Skin of body (tissue), 2 donors: ENCODE data around the gene PRSS57. TPM values are rescaled to one million over a fixed set of nuclear protein-coding genes. Genes with fewer than 3 reads are reported as not detected.
"Not testable (repeated sequence)": the region's sequence is repeated elsewhere in the genome, so short reads cannot be mapped to it uniquely, and the experiment has no call there.

Experiments
- DNase-seq: peaks from one replicate; lab custom pipeline; 2025; lab: John Stamatoyannopoulos, UW
- total RNA-seq: library from RNA; depleted of rRNA; stranded (reverse); fragments of >200 nt; gene quantifications from one replicate; pipeline ENCODE4 v1.2.3, GENCODE V29; 2014

The PRSS57 gene
- total RNA-seq, 1 donor from 2014 or later: 0.69 TPM

GRCh38 chr19:723247-723646 is 28.0 kb upstream of the PRSS57 start:
- no peak for DNase-seq

GRCh38 chr19:722553-723101 is 27.4 kb upstream of the PRSS57 start:
- DNase-seq: no peak

DNA sequence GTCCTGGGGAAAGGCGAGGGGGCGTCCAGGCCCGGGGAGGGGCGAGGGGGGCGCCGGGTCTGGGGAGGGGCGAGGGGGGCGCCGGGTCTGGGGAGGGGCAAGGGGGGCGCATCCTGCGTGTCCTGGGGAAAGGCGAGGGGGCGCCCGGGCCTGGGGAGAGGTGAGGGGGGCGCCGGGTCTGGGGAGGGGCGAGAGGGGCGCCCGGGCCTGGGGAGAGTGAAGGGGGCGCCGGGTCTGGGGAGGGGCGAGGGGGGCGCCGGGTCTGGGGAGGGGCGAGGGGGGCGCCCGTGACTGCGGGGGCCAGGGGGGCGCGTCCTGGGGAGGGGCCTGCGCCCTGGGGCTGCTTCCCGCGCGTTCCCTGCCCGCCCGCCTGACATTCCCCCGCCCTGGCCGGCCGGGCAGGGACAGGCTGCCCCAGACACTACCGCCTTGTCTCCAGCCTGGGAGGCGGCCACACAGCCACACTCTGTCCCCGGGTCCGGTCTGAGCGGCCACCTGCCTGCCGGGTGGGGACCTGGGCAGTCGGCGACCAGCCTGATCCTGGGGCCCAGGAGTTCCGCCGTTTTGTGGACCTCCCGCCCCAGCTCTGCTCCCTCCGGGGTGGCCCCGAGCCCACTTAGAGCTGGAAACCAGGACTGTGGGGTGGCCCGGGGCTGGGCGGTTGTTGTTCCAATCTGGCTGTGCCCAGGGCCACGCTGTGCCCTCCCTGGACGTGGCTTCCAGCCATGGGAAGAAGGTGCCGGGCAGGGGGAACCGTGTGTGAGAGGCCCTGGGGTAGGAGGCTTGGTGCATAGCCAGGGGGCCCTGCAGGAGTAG is 25.3 kb upstream of the PRSS57 start:
- DNase-seq: no peak

DNA sequence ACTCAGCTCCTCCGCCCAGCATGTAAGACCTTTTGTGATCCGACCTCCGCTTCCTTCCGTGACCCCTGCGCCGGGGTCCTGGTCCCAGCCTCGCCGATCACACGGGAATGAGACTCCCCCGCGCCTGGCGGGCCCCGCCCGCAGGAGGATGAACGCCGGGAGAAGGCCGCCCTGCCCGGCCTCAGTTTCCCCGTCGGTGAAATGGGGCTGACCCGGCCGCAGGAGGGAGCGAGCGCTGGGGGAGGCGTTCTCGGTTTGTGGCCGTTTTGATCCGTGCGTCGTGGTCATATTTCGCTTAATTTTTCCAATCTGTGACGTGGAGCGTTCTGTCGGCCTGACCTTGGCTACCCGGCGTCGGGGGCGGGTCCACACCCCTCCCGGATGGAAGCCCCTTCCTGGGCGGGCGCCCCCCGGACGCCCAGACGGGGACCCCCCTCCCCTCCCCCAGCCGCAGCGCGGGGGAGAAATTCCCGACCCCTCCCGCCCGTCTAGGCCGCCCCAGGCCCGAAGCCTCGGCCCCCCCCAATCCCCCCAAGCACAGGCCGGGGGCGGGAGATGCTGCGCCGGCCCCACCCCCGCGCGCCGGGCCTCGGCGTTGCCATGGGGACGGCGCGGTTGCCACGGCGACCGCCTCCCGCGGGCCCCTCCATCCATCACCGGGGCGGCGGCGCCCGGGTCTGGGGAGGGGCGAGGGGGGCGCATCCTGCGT is 24.5 kb upstream of the PRSS57 start:
- DNase-seq: peak; percentile 19

DNA sequence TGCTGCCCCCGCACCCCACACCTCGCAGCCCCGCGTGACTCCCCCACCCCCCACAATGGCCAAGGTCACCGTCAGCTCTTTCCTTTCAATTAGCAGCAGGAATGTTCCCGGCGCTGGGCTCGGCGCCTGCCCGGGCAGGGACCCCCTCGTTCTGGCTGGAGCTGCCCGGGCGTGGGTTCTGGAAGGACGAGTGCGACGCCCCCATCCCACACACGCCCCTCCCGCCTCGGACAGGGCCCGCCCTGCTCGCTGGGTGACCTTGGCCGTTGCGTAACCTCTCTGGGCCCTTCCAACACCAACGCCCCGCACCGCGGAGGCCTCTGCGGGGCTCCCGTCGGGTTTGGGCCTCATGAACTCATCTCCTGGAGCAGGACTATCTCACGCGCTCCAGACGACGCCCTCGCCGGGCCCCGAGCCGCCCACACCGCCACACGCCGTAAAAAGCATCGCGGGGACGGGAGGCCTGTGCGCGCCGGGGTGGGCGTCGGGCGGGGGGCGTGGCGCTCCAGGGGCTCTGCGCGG is 23.8 kb upstream of the PRSS57 start:
- peak; percentile 60 for DNase-seq

GRCh38 chr19:718251-718951 is 23.1 kb upstream of the PRSS57 start:
- no peak for DNase-seq

DNA sequence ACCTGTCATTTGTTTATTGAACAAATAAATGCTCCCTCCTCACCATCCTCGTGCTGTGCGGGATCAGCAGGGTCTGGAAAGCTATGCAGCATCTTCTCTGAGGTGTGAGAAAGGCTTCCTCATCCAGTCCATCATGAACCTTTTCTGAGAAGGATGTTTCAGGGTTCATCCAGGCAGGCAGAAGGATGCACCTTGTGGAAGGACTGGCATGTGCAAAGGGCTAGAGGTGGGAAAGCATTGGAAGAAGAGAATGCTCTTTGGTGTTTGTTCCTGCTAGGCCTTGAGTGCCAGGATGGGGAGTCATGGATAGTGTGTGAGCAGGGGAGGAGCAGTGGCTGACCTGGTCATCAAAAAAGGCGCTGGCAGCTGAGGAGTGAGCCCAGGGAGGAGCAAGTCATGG is 20.1 kb upstream of the PRSS57 start:
- no peak for DNase-seq

DNA sequence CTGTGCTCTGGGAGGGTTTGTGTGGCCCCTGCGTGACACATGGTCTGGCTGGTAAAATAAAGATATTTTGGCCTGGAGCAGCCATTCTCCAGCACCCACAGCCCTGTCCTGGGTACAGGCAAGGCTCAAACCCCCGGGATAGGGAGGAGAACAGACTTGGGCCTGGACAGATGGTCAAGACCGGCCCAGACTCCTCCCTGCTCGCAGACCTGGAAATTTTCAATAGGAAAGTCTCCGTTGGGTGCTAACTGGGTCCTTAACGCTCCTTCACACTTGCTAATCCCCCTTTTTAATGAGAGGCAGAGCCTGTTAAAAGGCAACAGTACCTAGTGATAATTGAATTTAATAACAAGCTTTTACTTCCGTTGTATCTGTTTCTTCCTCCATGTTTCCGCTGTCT is 16.0 kb upstream of the PRSS57 start:
- DNase-seq: no peak

DNA sequence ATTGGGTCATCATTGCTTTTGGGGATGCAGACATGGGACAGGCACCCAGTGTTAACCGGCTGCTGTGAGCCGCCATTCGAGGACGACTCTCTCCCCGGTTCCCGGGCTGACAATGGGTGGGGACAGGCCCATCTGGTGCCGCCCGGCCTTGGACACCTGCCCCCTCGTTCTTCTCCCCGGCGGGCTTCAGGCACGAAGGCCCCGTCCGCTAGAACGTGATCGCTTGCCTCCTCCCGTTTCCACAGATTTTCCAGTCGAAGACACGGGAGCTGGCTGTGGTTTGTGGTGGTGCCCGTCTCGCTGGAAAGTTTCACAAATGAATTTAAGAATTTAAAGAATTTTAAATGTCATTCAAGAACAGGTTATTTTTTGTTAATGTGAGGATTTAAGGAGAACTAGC is 15.5 kb upstream of the PRSS57 start:
- no peak for DNase-seq

GRCh38 chr19:709965-710571 is 14.8 kb upstream of the PRSS57 start:
- DNase-seq: no peak

- DNase-seq: no peak
Observed at GRCh38 chr19:709196-709964, 14.1 kb upstream of the PRSS57 start.

DNA sequence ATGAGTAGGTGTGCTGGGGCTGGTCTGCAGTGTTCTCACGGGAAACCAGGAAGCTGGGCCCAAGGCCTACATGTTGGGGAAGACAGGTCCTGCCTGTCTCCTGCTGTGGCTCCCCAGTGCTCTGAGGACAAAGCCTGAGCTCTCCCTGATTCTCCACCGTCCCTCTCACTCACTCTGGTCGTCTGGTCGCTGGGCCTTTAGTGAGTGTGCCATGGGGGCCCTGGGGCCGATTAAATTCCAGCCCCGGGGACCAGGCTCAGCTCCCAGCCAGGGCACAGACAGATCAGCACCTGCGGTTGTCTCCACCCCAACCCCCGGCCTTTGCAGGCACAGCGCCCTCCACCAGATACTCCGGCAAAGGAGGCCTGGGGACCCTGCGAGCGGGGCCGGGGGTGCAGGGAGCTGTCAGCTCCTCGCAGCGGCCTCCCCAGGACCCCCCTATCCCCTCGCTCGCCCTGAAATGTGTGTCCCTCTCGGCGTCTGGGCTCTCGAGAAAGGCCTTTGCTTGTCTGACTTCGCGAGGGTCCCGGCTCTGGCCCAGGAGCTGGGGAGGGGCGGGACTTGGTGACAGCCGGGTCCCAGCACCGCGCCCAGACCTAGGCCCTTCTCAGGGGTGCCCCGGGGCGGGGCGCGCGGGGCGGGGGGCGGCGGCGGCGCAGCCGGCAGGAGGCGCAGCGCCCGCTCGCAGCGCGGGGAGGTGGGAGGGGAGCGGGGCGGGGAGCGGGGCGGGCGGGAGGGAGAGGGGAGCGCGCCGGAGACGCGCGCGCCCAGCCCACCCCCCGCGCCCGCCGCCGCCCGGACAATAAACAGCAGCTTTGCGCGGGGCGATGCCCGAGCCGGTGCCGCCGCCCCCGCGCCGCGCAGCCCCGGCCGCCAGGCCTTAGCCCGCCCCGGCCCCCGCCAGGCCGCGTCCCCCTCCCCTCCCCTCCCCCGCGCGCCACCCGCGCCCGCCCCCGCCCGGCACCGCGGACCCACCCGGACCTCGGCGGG is 13.2 kb upstream of the PRSS57 start, which contains the start of gene PALM:
Gene PALM (plus strand): TSS at position 782 of the 990 bp plus-strand sequence. CDS start 212 bp downstream, outside the sequence.
- DNase-seq: no peak

DNA sequence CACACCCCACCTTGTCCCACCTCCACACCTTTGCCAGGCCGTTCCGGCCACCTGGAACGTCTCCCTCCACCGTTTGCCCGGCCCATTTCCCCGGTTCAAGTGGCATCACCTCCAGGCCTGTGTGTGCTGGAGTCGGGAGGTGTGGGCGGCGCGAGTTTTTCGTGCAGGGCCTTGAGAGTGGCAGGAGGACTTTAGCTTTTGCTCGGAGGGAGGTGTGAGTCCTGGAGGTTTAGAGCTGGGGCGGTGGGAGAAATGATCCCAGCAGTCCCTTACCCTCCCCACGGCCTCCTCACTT is 9.1 kb upstream of the PRSS57 start:
- DNase-seq: no peak

DNA sequence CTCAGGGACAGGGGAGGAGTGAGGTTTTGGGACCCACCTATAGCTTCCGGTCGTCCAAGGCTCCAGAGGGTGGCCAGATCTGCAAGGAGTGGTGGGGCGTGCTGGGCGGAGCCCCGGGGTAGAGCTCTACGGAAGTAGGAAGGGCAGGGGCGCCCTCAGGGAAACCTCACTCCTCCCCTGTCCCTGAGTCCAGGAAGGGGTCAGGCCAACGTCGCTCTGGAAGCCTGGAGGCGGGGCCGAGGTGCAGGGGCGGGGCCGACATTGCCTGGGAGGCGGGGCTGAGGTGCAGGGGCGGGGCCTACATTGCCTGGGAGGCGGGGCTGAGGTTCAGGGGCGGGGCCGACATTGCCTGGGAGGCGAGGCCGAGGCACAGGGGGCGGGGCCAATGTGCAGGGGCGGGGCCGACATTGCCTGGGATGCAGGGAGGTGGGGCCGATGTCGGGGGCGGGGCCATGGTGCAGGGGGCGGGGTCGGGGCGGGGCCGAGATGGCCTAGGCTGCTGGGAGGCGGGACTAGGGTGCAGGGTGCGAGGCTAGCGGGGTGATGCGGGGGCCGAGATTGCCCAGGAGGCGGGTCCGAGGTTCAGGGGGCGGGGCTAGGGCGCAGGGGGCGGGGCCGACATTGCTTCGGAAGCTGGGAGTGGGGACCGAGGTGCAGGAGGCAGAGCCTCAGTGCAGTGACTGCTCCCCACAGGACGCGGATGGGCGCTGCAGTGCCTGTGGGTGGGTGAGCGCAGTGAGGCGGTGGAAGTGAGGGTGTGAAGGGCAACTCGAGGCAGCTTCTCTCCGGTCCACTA is 8.6 kb upstream of the PRSS57 start:
- DNase-seq: no peak

DNA sequence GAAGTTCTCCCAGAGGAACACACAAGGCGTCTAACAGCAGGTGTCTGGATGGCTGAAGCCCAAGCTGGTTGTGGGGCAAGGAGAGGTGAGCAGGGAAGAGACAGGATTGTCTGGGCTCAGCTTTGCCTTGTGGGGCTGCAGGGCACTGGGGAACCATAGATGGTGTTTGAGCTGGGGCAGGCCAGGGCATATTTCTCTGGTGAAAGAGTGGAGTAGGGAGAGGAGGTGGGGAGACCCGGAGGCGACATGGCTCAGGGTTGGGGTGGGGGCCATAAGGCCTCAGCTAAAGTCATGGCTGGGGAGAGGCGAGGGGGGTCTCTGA is 8.0 kb upstream of the PRSS57 start:
- no peak for DNase-seq

DNA sequence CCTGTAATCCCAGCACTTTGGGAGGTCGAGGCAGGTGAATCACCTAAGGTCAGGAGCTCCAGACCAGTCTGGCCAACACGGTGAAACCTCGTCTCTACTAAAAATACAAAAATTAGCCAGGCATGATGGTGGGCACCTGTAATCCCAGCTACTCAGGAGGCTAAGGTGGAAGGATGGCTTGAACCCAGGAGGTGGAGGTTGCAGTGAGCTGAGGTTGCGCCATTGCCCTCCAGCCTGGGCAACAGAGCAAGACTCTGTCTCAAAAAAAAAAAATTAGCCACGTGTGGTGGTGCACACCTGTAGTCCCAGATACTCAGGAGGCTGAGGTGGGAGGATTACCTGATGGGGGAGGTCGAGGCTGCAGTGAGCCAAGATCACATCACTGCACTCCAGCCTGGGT is 7.6 kb upstream of the PRSS57 start:
- DNase-seq: not testable (repeated sequence)

GRCh38 chr19:699885-700284 is 4.6 kb upstream of the PRSS57 start:
- DNase-seq: not testable (repeated sequence)

DNA sequence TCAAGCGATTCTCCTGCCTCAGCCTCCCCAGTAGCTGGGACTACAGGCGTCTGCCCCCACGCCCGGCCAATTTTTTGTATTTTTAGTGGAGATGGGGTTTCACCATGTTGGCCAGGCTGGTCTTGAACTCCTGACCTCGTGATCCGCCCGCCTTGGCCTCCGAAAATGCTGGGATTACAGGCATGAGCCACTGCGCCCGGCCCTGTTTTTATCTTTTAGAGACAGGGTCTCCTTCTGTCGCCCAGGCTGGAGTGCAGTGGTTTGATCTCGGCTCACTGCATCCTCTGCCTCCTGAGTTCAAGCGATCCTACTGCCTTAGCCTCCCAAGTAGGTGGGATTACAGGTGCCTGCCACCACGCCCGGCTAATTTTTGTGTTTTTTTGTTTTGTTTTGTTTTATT is 3.3 kb upstream of the PRSS57 start:
- DNase-seq: not testable (repeated sequence)
